ENCODE measurements around the gene IFNA4.
"Not testable (repeated sequence)": the region's sequence is repeated elsewhere in the genome, so short reads cannot be mapped to it uniquely, and the experiment has no call there.

Gene IFNA4

GRCh38 chr9:21187487-21187886, at the start of gene IFNA4:
TSS of gene IFNA4 (minus strand) at chr9:21187587. CDS start at chr9:21187531, 56 bp downstream.
- DNase-seq = not testable (repeated sequence)

GRCh38 chr9:21236360-21236714, 49.0 kb upstream of the IFNA4 start:
- DNase-seq = not testable (repeated sequence)

- DNase-seq = peak in 1 of 2 experiments; percentile 20
Measured at GRCh38 chr9:21235468-21236359, 48.3 kb upstream of the IFNA4 start.

- no peak for DNase-seq
Measured at GRCh38 chr9:21234153-21234687, 46.8 kb upstream of the IFNA4 start.

- DNase-seq = no peak
Measured at GRCh38 chr9:21233258-21233657, 45.9 kb upstream of the IFNA4 start.

GRCh38 chr9:21228122-21228521, 40.7 kb upstream of the IFNA4 start, which contains the start of gene IFNA17:
TSS of gene IFNA17 (minus strand) at chr9:21228222. CDS start at chr9:21228173, 49 bp downstream.
- DNase-seq = no peak

GRCh38 chr9:21217211-21217610, 29.8 kb upstream of the IFNA4 start, which contains the start of gene IFNA16:
TSS of gene IFNA16 (minus strand) at chr9:21217311. CDS start at chr9:21217305, 6 bp downstream.
- DNase-seq = not testable (repeated sequence)

- DNase-seq = not testable (repeated sequence)
Measured at GRCh38 chr9:21213411-21214326, 26.3 kb upstream of the IFNA4 start.

- not testable (repeated sequence) for DNase-seq
Measured at GRCh38 chr9:21212160-21212559, 24.8 kb upstream of the IFNA4 start.

- not testable (repeated sequence) for DNase-seq
Measured at GRCh38 chr9:21210782-21211181, 23.4 kb upstream of the IFNA4 start.

- no peak for DNase-seq
Measured at GRCh38 chr9:21210311-21210710, 22.9 kb upstream of the IFNA4 start.

GRCh38 chr9:21207043-21207442, 19.7 kb upstream of the IFNA4 start, which contains the start of gene IFNA10:
TSS of gene IFNA10 (minus strand) at chr9:21207143. CDS start at chr9:21207097, 46 bp downstream.
- DNase-seq = not testable (repeated sequence)

GRCh38 chr9:21205204-21205603, 17.8 kb upstream of the IFNA4 start:
- no peak for DNase-seq

- not testable (repeated sequence) for DNase-seq
Measured at GRCh38 chr9:21202105-21202504, 14.7 kb upstream of the IFNA4 start, which contains the start of gene IFNA7. TSS of gene IFNA7 (minus strand) at chr9:21202205. CDS start at chr9:21202165, 40 bp downstream.

GRCh38 chr9:21194867-21195776, 7.7 kb upstream of the IFNA4 start:
- DNase-seq = peak; percentile 26 to 38

GRCh38 chr9:21182810-21183736, 4.3 kb downstream of the IFNA4 start:
- DNase-seq = peak in 1 of 2 experiments; percentile 19

GRCh38 chr9:21174671-21175070, 12.7 kb downstream of the IFNA4 start:
- DNase-seq = no peak

- DNase-seq = no peak
Measured at GRCh38 chr9:21172156-21172555, 15.2 kb downstream of the IFNA4 start.

- no peak for DNase-seq
Measured at GRCh38 chr9:21171351-21171750, 16.0 kb downstream of the IFNA4 start.

GRCh38 chr9:21166560-21166959, 20.8 kb downstream of the IFNA4 start, which contains the start of gene IFNA21:
TSS of gene IFNA21 (minus strand) at chr9:21166660. CDS start at chr9:21166612, 48 bp downstream.
- not testable (repeated sequence) for DNase-seq

All from activated CD4-positive, alpha-beta T cell treated with anti-CD3 and anti-CD28 coated beads, Interleukin-2, amount 50 U/mL, for 48 hours (primary cell).